Erythroblast (primary cell): ENCODE results near the gene DYNLT1.

Experiments
- GATA1 ChIP-seq: IDR thresholded peaks from 2 replicates; pipeline ENCODE4 v1.6.1; 2011; ENCODE audit warnings: low read depth, mild to moderate bottlenecking, control low read depth, low read length, moderate library complexity
- POLR2A ChIP-seq: IDR thresholded peaks from 2 replicates; pipeline ENCODE4 v1.6.1; 2011; ENCODE audit warnings: mild to moderate bottlenecking, low read length

DNA sequence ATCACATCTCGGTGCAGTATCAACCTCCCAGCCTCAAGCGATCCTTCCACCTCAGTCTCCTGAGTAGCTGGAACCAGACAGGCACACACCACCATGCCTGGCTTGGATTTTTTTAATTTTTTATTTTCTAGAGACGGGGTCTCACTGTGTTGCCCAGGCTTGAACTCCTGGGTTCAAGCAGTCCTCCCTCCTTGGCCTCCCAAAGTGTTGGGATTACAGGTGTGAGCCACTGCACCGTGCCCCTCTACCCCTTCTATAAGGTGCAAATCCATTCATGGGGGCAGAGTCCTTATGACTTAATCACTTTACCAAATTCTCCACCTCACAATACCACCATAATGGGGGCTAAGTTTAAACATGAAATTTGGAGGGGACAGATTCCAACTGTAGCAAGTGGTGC is 47.0 kb downstream of the DYNLT1 start:
- TF ChIP-seq POLR2A (no peak), GATA1 (no peak)
